SU-DHL-6 (cell line): ENCODE data around the gene IMP3.

Experiments used
- H2AFZ ChIP-seq: fragments of 200-600 bp; sonication (generic); 2 replicates; pipeline ENCODE4 v1.6.1; 2014; ENCODE audit warnings: low read depth, mild to moderate bottlenecking, moderate library complexity, mixed read lengths, antibody characterized with exemption, low read length; ENCODE audit not compliant: severe bottlenecking
- H3F3A ChIP-seq: fragments of 200-600 bp; shearing (Covaris generic); 2 replicates; pipeline ENCODE4 v1.6.0; 2016; ENCODE audit warnings: antibody characterized with exemption, mild to moderate bottlenecking; ENCODE audit not compliant: insufficient read depth
- H3K27ac ChIP-seq: fragments of 200-600 bp; sonication (generic); 2 replicates; pipeline ENCODE4 v1.5.1; 2016; ENCODE audit warnings: low read depth, mild to moderate bottlenecking, low read length, moderate library complexity, mixed read lengths
- H3K27me3 ChIP-seq: fragments of 200-600 bp; sonication (generic), shearing (Covaris generic); 2 replicates; pipeline ENCODE4 v1.6.0; 2014; ENCODE audit warnings: mild to moderate bottlenecking, low read length
- H3K36me3 ChIP-seq: fragments of 200-600 bp; sonication (generic); 2 replicates; pipeline ENCODE4 v1.6.1; 2014; ENCODE audit warnings: mild to moderate bottlenecking, low read length, mixed read lengths
- H3K4me2 ChIP-seq: fragments of 300-600, 200-600 bp; shearing (Covaris generic), sonication (generic); 2 replicates; pipeline ENCODE4 v1.6.0; 2014; ENCODE audit warnings: low read length, low read depth, mild to moderate bottlenecking; ENCODE audit not compliant: poor library complexity, severe bottlenecking
- H3K4me3 ChIP-seq: fragments of 200-600 bp; sonication (generic); 2 replicates; pipeline ENCODE4 v1.5.1; 2014; ENCODE audit warnings: antibody characterized with exemption, low read length, mild to moderate bottlenecking, mixed read lengths; ENCODE audit not compliant: insufficient read depth, poor library complexity, severe bottlenecking
- H3K79me2 ChIP-seq: fragments of 200-600 bp; sonication (generic); 2 replicates; pipeline ENCODE4 v1.6.1; 2014; ENCODE audit warnings: mild to moderate bottlenecking, low read length, moderate library complexity; ENCODE audit not compliant: insufficient read depth
- H3K9ac ChIP-seq: fragments of 200-600 bp; sonication (generic); 2 replicates; pipeline ENCODE4 v1.7.0; 2014; ENCODE audit warnings: mild to moderate bottlenecking, low read length
- H3K9me2 ChIP-seq: fragments of 200-600 bp; sonication (generic); replicated peaks from 2 replicates; pipeline ENCODE4 v1.6.1; 2014; ENCODE audit warnings: low read length; ENCODE audit not compliant: insufficient read depth
- H3K9me3 ChIP-seq: fragments of 200-600 bp; sonication (generic); 2 replicates; pipeline ENCODE4 v1.6.1; 2014; ENCODE audit warnings: low read length, mixed read lengths; ENCODE audit not compliant: insufficient read depth
- H4K20me1 ChIP-seq: fragments of 200-600 bp; sonication (generic); 2 replicates; pipeline ENCODE4 v1.6.1; 2014; ENCODE audit warnings: low read depth, mild to moderate bottlenecking, antibody characterized with exemption, low read length, moderate library complexity, mixed read lengths
- CTCF ChIP-seq: fragments of 200-600 bp; sonication (generic); IDR thresholded peaks from one replicate; pipeline ENCODE4 v1.5.1; 2017; ENCODE audit warnings: antibody characterized with exemption, mild to moderate bottlenecking, low read length, moderate library complexity; ENCODE audit not compliant: insufficient read depth, poor library complexity, severe bottlenecking
- EZH2phosphoT487 ChIP-seq: fragments of 200-600 bp; sonication (generic), shearing (Covaris generic); conservative IDR thresholded peaks from 2 replicates; pipeline ENCODE4 v1.6.1; 2018; ENCODE audit warnings: mild to moderate bottlenecking, antibody characterized with exemption, low read length, moderate library complexity, mixed read lengths

IMP3 gene

GRCh38 chr15:75671730-75672602 lies 31.9 kb upstream of the IMP3 start:
- no peak overlapping the region for H2AFZ ChIP-seq
- H4K20me1 ChIP-seq = no peaks in the 10 kb centered on the region
- H3K4me3 ChIP-seq = no peak overlapping the region
- no peaks in the 10 kb centered on the region for H3K79me2 ChIP-seq
- no peaks in the 10 kb centered on the region for H3K9me3 ChIP-seq
- H3K9me2 ChIP-seq = no peaks in the 10 kb centered on the region
- no peak overlapping the region for H3K9ac ChIP-seq
- H3F3A ChIP-seq = no peaks in the 10 kb centered on the region
- H3K36me3 ChIP-seq = no peaks in the 10 kb centered on the region
- H3K27ac ChIP-seq = no peak overlapping the region
- no peak overlapping the region for H3K4me2 ChIP-seq
- TF ChIP-seq CTCF (no peak), EZH2phosphoT487 (no peak)
- no peaks in the 10 kb centered on the region for H3K27me3 ChIP-seq

GRCh38 chr15:75669879-75670212 lies 29.8 kb upstream of the IMP3 start:
- Histone ChIP-seq H3K27ac (no peak overlapping the region), H3K9me2 (no peaks in the 10 kb centered on the region), H3K4me3 (no peak overlapping the region), H2AFZ (no peak overlapping the region), H3K9me3 (no peaks in the 10 kb centered on the region), H3F3A (no peaks in the 10 kb centered on the region), H4K20me1 (no peaks in the 10 kb centered on the region), H3K4me2 (no peak overlapping the region), H3K36me3 (no peaks in the 10 kb centered on the region), H3K9ac (no peak overlapping the region), H3K27me3 (no peaks in the 10 kb centered on the region), H3K79me2 (no peaks in the 10 kb centered on the region)
- no peak for TF ChIP-seq EZH2phosphoT487
- TF ChIP-seq CTCF = no peak

- no peaks in the 10 kb centered on the region for H3K36me3 ChIP-seq
- no peaks in the 10 kb centered on the region for H3K9me2 ChIP-seq
- H4K20me1 ChIP-seq = no peaks in the 10 kb centered on the region
- H3K9ac ChIP-seq = no peak overlapping the region
- H3F3A ChIP-seq = no peaks in the 10 kb centered on the region
- H3K4me3 ChIP-seq = no peak overlapping the region
- no peak overlapping the region for H3K27ac ChIP-seq
- H3K27me3 ChIP-seq = no peaks in the 10 kb centered on the region
- no peaks in the 10 kb centered on the region for H3K9me3 ChIP-seq
- H3K79me2 ChIP-seq = no peaks in the 10 kb centered on the region
- no peak overlapping the region for H3K4me2 ChIP-seq
- H2AFZ ChIP-seq = no peak overlapping the region
- no peak for TF ChIP-seq CTCF
- TF ChIP-seq EZH2phosphoT487 = no peak
Observed at GRCh38 chr15:75669191-75669878, 29.3 kb upstream of the IMP3 start.
